H9 (cell line): Measurements from ENCODE around the gene ZDHHC11. TPM values are rescaled to one million over a fixed set of nuclear protein-coding genes. Genes with fewer than 3 reads are reported as not detected.
"Not testable (repeated sequence)": the region's sequence is repeated elsewhere in the genome, so short reads cannot be mapped to it uniquely, and the experiment has no call there.

Experiments
- DNase-seq: peaks from one replicate; pipeline ENCODE4 v3.0.0-alpha.2; 2017
- H2AFZ ChIP-seq: one replicate; pipeline ENCODE4 v1.6.1; 2013; ENCODE audit warnings: mild to moderate bottlenecking, low read length, control low read depth, moderate library complexity
- H2AK5ac ChIP-seq: 2 replicates; pipeline ENCODE4 v1.6.1; 2013; ENCODE audit warnings: low read length, control low read depth, mixed read lengths; ENCODE audit not compliant: insufficient read length
- H2BK120ac ChIP-seq: one replicate; pipeline ENCODE4 v1.6.1; 2013; ENCODE audit warnings: low read depth, mild to moderate bottlenecking, low read length, control low read depth, inconsistent platforms; ENCODE audit not compliant: poor library complexity, severe bottlenecking
- H2BK12ac ChIP-seq: 2 replicates; pipeline ENCODE4 v1.6.1; 2013; ENCODE audit warnings: low read length, control low read depth, mixed read lengths, low read depth; ENCODE audit not compliant: insufficient read length
- H2BK15ac ChIP-seq: 2 replicates; pipeline ENCODE4 v1.6.1; 2013; ENCODE audit warnings: low read depth, low read length, control low read depth
- H2BK20ac ChIP-seq: one replicate; pipeline ENCODE4 v1.6.1; 2013; ENCODE audit warnings: low read depth, mild to moderate bottlenecking, low read length, control low read depth, inconsistent platforms; ENCODE audit not compliant: poor library complexity, severe bottlenecking
- H2BK5ac ChIP-seq: 2 replicates; pipeline ENCODE4 v1.6.1; 2013; ENCODE audit warnings: low read length, control low read depth, mixed read lengths; ENCODE audit not compliant: insufficient read length
- H3K14ac ChIP-seq: 2 replicates; pipeline ENCODE4 v1.6.1; 2013; ENCODE audit warnings: low read length, control low read depth; ENCODE audit not compliant: insufficient read depth
- H3K18ac ChIP-seq: 2 replicates; pipeline ENCODE4 v1.6.1; 2013; ENCODE audit warnings: low read depth, mild to moderate bottlenecking, mixed read lengths, low read length, control low read depth; ENCODE audit not compliant: insufficient read length
- H3K23ac ChIP-seq: 2 replicates; pipeline ENCODE4 v1.6.1; 2013; ENCODE audit warnings: low read length, control low read depth, mixed read lengths, low read depth; ENCODE audit not compliant: insufficient read length
- H3K23me2 ChIP-seq: 2 replicates; pipeline ENCODE4 v1.6.1; 2013; ENCODE audit warnings: low read depth, mild to moderate bottlenecking, mixed read lengths, low read length, control low read depth; ENCODE audit not compliant: insufficient read length, poor library complexity, severe bottlenecking
- H3K27ac ChIP-seq: 2 replicates; pipeline ENCODE4 v1.5.1; 2013; ENCODE audit warnings: low read length, control low read depth, mixed read lengths, low read depth; ENCODE audit not compliant: insufficient read length
- H3K27me3 ChIP-seq: 2 replicates; pipeline ENCODE4 v1.6.1; 2013; ENCODE audit warnings: low read length, control low read depth, inconsistent platforms; ENCODE audit not compliant: insufficient read depth
- H3K4ac ChIP-seq: 2 replicates; pipeline ENCODE4 v1.6.1; 2013; ENCODE audit warnings: low read depth, mild to moderate bottlenecking, control low read depth, inconsistent platforms, low read length, moderate library complexity
- H3K4me1 ChIP-seq: 2 replicates; pipeline ENCODE4 v1.6.1; 2013; ENCODE audit warnings: low read length, control low read depth, inconsistent platforms; ENCODE audit not compliant: insufficient read depth
- H3K4me2 ChIP-seq: 2 replicates; pipeline ENCODE4 v1.6.1; 2013; ENCODE audit warnings: low read length, control low read depth, mixed read lengths; ENCODE audit not compliant: insufficient read length, insufficient read depth
- H3K56ac ChIP-seq: 2 replicates; pipeline ENCODE4 v1.6.1; 2013; ENCODE audit warnings: low read depth, mild to moderate bottlenecking, mixed read lengths, low read length, control low read depth; ENCODE audit not compliant: insufficient read length
- H3K79me1 ChIP-seq: 2 replicates; pipeline ENCODE4 v1.6.1; 2013; ENCODE audit warnings: low read depth, mild to moderate bottlenecking, moderate library complexity, low read length, control low read depth, inconsistent platforms; ENCODE audit not compliant: insufficient read depth, poor library complexity, severe bottlenecking
- H3K79me2 ChIP-seq: 2 replicates; pipeline ENCODE4 v1.6.1; 2013; ENCODE audit warnings: low read length, control low read depth, inconsistent platforms; ENCODE audit not compliant: insufficient read depth
- H3K9ac ChIP-seq: 2 replicates; pipeline ENCODE4 v1.6.1; 2013; ENCODE audit warnings: low read length, control low read depth, mixed read lengths; ENCODE audit not compliant: insufficient read length; ENCODE audit errors: extremely low read depth
- H3K9me3 ChIP-seq: one replicate; pipeline ENCODE4 v1.6.1; 2013; ENCODE audit warnings: low read depth, low read length, inconsistent platforms; ENCODE audit not compliant: control insufficient read depth
- H3T11ph ChIP-seq: one replicate; pipeline ENCODE4 v1.6.1; 2013; ENCODE audit warnings: mild to moderate bottlenecking, low read length, control low read depth, inconsistent platforms
- H4K20me1 ChIP-seq: one replicate; pipeline ENCODE4 v1.6.1; 2013; ENCODE audit not compliant: control insufficient read depth, insufficient read length, insufficient read depth
- H4K5ac ChIP-seq: 2 replicates; pipeline ENCODE4 v1.6.1; 2013; ENCODE audit warnings: low read depth, mild to moderate bottlenecking, mixed read lengths, low read length, control low read depth; ENCODE audit not compliant: insufficient read length
- H4K8ac ChIP-seq: replicated peaks from 2 replicates; pipeline ENCODE4 v1.6.1; 2013; ENCODE audit warnings: low read length, control low read depth, mixed read lengths, low read depth; ENCODE audit not compliant: insufficient read length
- H4K91ac ChIP-seq: 2 replicates; pipeline ENCODE4 v1.6.1; 2013; ENCODE audit warnings: low read depth, mild to moderate bottlenecking, moderate library complexity, mixed read lengths, low read length, control low read depth; ENCODE audit not compliant: insufficient read length
- H3K27ac Mint-ChIP-seq, 3 experiments: 2 replicates in 2 of 3; 3 replicates in 1 of 3; pipeline ENCODE4 v1.8.0; 2020 to 2021; ENCODE audit warnings: mixed read lengths in 3 of 3, mild to moderate bottlenecking in 1 of 3, moderate library complexity in 1 of 3
- H3K27me3 Mint-ChIP-seq: 2 replicates; pipeline ENCODE4 v1.8.0; 2021; ENCODE audit warnings: low read depth, mild to moderate bottlenecking, moderate library complexity, mixed read lengths
- H3K36me3 Mint-ChIP-seq, 3 experiments: 2 replicates in 2 of 3; 3 replicates in 1 of 3; pipeline ENCODE4 v1.8.0; 2020 to 2021; ENCODE audit warnings: low read depth in 3 of 3, mixed read lengths in 3 of 3; ENCODE audit not compliant: insufficient read depth in 1 of 3
- H3K4me1 Mint-ChIP-seq, 2 experiments: 2 replicates each; pipeline ENCODE4 v1.8.0; 2020; ENCODE audit warnings: mixed read lengths in 2 of 2
- H3K4me3 Mint-ChIP-seq, 2 experiments: 2 replicates in 1 of 2; 3 replicates in 1 of 2; pipeline ENCODE4 v1.8.0; 2020 to 2021; ENCODE audit warnings: mild to moderate bottlenecking in 2 of 2, mixed read lengths in 2 of 2, moderate library complexity in 1 of 2
- H3K9me3 Mint-ChIP-seq, 2 experiments: 2 replicates in 1 of 2; 3 replicates in 1 of 2; pipeline ENCODE4 v1.8.0; 2020; ENCODE audit warnings: mild to moderate bottlenecking in 2 of 2, mixed read lengths in 2 of 2, moderate library complexity in 1 of 2
- WGBS: extraction: QIAGEN DNeasy Blood & Tissue Kit; methylation state at CpG from one replicate; pipeline ENCODE4 v1.1.7; 2013; ENCODE audit warnings: missing lambda C conversion rate, low lambda C conversion rate, mixed read lengths; ENCODE audit not compliant: insufficient read length; ENCODE audit errors: extremely low coverage; 5-methylcytosine and 5-hydroxymethylcytosine counted together
- total RNA-seq: library from RNA; stranded (reverse); gene quantifications from 2 replicates; pipeline ENCODE4 v1.2.1, GENCODE V29; 2021

Gene ZDHHC11
- total RNA-seq, 1 experiment from 2014 or later = 37.6 TPM

GRCh38 chr5:784428-785177 lies 66.2 kb downstream of the ZDHHC11 start, which contains the start of gene ZDHHC11B:
ZDHHC11B (minus strand) TSS chr5:784729; CDS start chr5:766919, 17,810 bp downstream.
- not testable (repeated sequence) for H3K27ac ChIP-seq

GRCh38 chr5:783881-784427 lies 66.8 kb downstream of the ZDHHC11 start:
- not testable (repeated sequence) for H3K4me1 ChIP-seq, H3K27me3 ChIP-seq, H2AFZ ChIP-seq, H2BK12ac ChIP-seq, H3K27ac Mint-ChIP-seq, H3K27ac ChIP-seq, H4K8ac ChIP-seq, H2BK20ac ChIP-seq, H3K4me1 Mint-ChIP-seq, H4K5ac ChIP-seq, H3K56ac ChIP-seq, H2BK5ac ChIP-seq, H3K79me1 ChIP-seq, H3K9ac ChIP-seq, H3K23ac ChIP-seq, H4K20me1 ChIP-seq, H3K14ac ChIP-seq, H3K4ac ChIP-seq, H3T11ph ChIP-seq, H3K9me3 ChIP-seq, H2BK15ac ChIP-seq, H2BK120ac ChIP-seq, H4K91ac ChIP-seq, H2AK5ac ChIP-seq, H3K79me2 ChIP-seq, H3K18ac ChIP-seq, H3K23me2 ChIP-seq
- WGBS = no CpG with 5 or more reads among the region's 43 CpGs
- Mint-ChIP-seq H3K36me3 (peaks cover 8 to 16% (median 12%) of the 10 kb centered on the region in 3 experiments; a peak in 6 of 7 replicates), H3K4me3 (peak overlapping the region; percentile 37 to 69), H3K9me3 (peaks cover 10 to 13% of the 10 kb centered on the region in 2 experiments; a peak in 4 of 5 replicates), H3K27me3 (peaks cover 31% of the 10 kb centered on the region)
- DNase-seq = peak; percentile 56
- H3K4me2 ChIP-seq = peak overlapping the region; percentile 28

More at GRCh38 chr5:784428-785177, 66.2 kb downstream of the ZDHHC11 start, which contains the start of gene ZDHHC11B:
- H2BK120ac ChIP-seq, H2BK15ac ChIP-seq, H4K20me1 ChIP-seq, H2BK5ac ChIP-seq, H3T11ph ChIP-seq, H3K56ac ChIP-seq, H3K9me3 ChIP-seq, H3K27ac Mint-ChIP-seq, H3K18ac ChIP-seq, H2AK5ac ChIP-seq, H3K23me2 ChIP-seq, H4K91ac ChIP-seq, H4K8ac ChIP-seq, H3K4me1 Mint-ChIP-seq, H2AFZ ChIP-seq, H3K27me3 ChIP-seq, H2BK12ac ChIP-seq, H2BK20ac ChIP-seq, H3K79me2 ChIP-seq, H4K5ac ChIP-seq, H3K23ac ChIP-seq, H3K14ac ChIP-seq, H3K79me1 ChIP-seq, H3K9ac ChIP-seq, H3K4me1 ChIP-seq, H3K4ac ChIP-seq: not testable (repeated sequence)
- Mint-ChIP-seq H3K9me3 (peaks cover 13 to 16% of the 10 kb centered on the region in 2 experiments), H3K4me3 (peak within 1 kb of the TSS; percentile 63 to 83), H3K36me3 (peaks cover 10 to 21% (median 16%) of the 10 kb centered on the region in 3 experiments; a peak in 6 of 7 replicates), H3K27me3 (peaks cover 35% of the 10 kb centered on the region)
- peak within 1 kb of the TSS; percentile 53 for H3K4me2 ChIP-seq
- DNase-seq = peak; percentile 90
- WGBS = no CpG with 5 or more reads among the region's 101 CpGs
